Lung (tissue), 12 donors: Measurements from ENCODE around the gene GINS1. TPM values are rescaled to one million over a fixed set of nuclear protein-coding genes. Genes with fewer than 3 reads are reported as not detected.

Experiments
- ATAC-seq: fragments of 200-7000 bp; cut with Tn5 transposase; one replicate; pipeline ENCODE4 v1.9.1; 2020; ENCODE audit warnings: moderate number of reproducible peaks; ENCODE audit not compliant: insufficient read depth, low FRiP score
- DNase-seq, 3 donors: peaks; one replicate each; pipeline ENCODE4 v3.0.0-alpha.2; 2013 to 2017
- H3K27ac ChIP-seq, 2 donors: one replicate each; pipeline ENCODE4 v1.5.1; 2013; ENCODE audit warnings: mild to moderate bottlenecking in 2 of 2, moderate library complexity in 2 of 2, control low read depth in 1 of 2, inconsistent platforms in 1 of 2, low read depth in 1 of 2, low read length in 1 of 2
- H3K27me3 ChIP-seq, 3 donors: one replicate each; pipeline ENCODE4 v1.5.1; 2013; ENCODE audit warnings: low read length in 2 of 3; ENCODE audit not compliant: control insufficient read depth in 3 of 3, insufficient read depth in 3 of 3
- H3K36me3 ChIP-seq, 4 donors: one replicate each; pipeline ENCODE4 v1.5.1; 2013; ENCODE audit warnings: low read length in 4 of 4, mild to moderate bottlenecking in 1 of 4, moderate library complexity in 1 of 4; ENCODE audit not compliant: control insufficient read depth in 4 of 4, insufficient read depth in 4 of 4
- H3K4me1 ChIP-seq, 5 donors: one replicate each; pipeline ENCODE4 v1.5.1; 2013; ENCODE audit warnings: low read length in 5 of 5, mild to moderate bottlenecking in 2 of 5, moderate library complexity in 1 of 5; ENCODE audit not compliant: control insufficient read depth in 5 of 5, insufficient read depth in 5 of 5
- H3K4me3 ChIP-seq: one replicate; pipeline ENCODE4 v1.5.1; 2013; ENCODE audit warnings: mild to moderate bottlenecking, control low read depth, moderate library complexity
- H3K9ac ChIP-seq, 2 donors: one replicate each; pipeline ENCODE4 v1.5.1; 2013; ENCODE audit warnings: low read length in 2 of 2, control low read depth in 1 of 2; ENCODE audit not compliant: insufficient read depth in 1 of 2
- H3K9me3 ChIP-seq, 4 donors: one replicate each; pipeline ENCODE4 v1.5.1; 2013; ENCODE audit warnings: low read length in 3 of 4, mild to moderate bottlenecking in 1 of 4, moderate library complexity in 1 of 4; ENCODE audit not compliant: control insufficient read depth in 4 of 4, insufficient read depth in 3 of 4
- WGBS, 2 donors: extraction: QIAGEN DNeasy Blood & Tissue Kit; methylation state at CpG; one replicate each; pipeline ENCODE4 v1.1.7; 2013; 5-methylcytosine and 5-hydroxymethylcytosine counted together
- polyA plus RNA-seq, 2 donors: library from polyadenylated mRNA; stranded (reverse); fragments of 200-250 nt; gene quantifications; one replicate each; pipeline ENCODE4 v1.2.1, GENCODE V29; 2013
- total RNA-seq, 2 donors: library from RNA; depleted of rRNA in 1 of 2; stranded (reverse); fragments of >200 nt in 1 of 2; gene quantifications; one replicate each; pipeline ENCODE4 v1.2.1, GENCODE V29; 2014 to 2021
- TF ChIP-seq, protein P1 (sequence below): IDR thresholded peaks from 2 replicates; pipeline ENCODE4 v1.5.1; 2012; ENCODE audit warnings: mild to moderate bottlenecking; ENCODE audit errors: control extremely low read depth, extremely low read depth
- donor health status: control.
- donor health status: control.
- donor health status: Bipolar disorder and iron deficiency.
- donor health status: healthy.
- donor health status: DM: yes; HTN: yes; CAD: no.

Gene GINS1
- total and polyA plus RNA-seq, 4 donors: 0.87 to 3.3 (median 2.4) TPM

DNA sequence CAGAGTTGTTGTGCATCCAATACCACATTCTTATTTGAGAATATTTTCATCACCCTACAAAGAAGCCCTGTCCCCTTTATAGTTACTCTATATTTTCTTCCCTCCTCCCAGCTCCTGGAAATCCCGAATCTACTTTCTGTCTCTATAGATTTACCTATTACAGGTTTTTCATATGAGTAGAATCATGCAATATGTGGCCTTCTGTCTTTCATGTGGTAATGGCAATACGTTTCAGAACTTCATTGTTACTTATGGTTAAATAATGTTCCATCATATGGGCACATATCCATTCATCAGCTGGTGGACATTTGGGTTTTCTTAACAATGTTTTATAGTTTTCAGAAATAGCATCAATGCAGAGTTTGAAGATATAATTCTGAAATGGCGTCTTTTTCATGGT lies 17.1 kb downstream of the GINS1 start:
- H3K36me3 ChIP-seq: peaks cover 0 to 7% (median 3%) of the 10 kb centered on the region in 4 donors
- no peaks in the 10 kb centered on the region for H3K9me3 ChIP-seq
- H3K4me3 ChIP-seq: no peak overlapping the region
- 94 to 98% methylated on average over 3 of the region's 3 CpGs for WGBS, 2 donors
- TF ChIP-seq, protein P1, sequence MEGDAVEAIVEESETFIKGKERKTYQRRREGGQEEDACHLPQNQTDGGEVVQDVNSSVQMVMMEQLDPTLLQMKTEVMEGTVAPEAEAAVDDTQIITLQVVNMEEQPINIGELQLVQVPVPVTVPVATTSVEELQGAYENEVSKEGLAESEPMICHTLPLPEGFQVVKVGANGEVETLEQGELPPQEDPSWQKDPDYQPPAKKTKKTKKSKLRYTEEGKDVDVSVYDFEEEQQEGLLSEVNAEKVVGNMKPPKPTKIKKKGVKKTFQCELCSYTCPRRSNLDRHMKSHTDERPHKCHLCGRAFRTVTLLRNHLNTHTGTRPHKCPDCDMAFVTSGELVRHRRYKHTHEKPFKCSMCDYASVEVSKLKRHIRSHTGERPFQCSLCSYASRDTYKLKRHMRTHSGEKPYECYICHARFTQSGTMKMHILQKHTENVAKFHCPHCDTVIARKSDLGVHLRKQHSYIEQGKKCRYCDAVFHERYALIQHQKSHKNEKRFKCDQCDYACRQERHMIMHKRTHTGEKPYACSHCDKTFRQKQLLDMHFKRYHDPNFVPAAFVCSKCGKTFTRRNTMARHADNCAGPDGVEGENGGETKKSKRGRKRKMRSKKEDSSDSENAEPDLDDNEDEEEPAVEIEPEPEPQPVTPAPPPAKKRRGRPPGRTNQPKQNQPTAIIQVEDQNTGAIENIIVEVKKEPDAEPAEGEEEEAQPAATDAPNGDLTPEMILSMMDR: no peak
- DNase-seq (no peak), ATAC-seq (no peak)
- no peaks in the 10 kb centered on the region for H3K27me3 ChIP-seq
- H3K4me1 ChIP-seq: no peaks in the 10 kb centered on the region
- H3K9ac ChIP-seq: no peak overlapping the region
- H3K27ac ChIP-seq: no peak overlapping the region

DNA sequence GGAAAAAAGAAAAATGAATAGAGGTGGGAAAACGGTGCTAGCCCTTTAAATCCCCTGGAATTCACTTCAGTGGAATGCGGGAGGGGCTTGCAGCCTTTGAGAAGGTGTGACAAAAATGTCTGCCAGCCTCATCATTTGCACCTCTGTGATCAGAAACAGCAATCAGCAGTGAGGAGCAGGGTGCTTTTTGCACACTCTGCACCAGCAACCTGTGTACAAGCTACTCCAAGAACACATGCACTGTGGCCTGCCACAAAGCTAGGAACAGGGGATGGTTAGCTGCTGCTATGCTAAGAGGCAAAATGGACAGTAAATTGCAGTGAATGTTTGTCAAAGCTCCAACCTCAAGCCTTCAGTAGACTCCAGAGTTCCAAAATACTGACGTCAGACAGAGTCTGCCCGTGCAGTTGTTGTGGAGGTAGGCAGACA lies 29.7 kb downstream of the GINS1 start:
- WGBS, 2 donors: 54 to 74% methylated on average over 4 of the region's 4 CpGs
- peaks cover 0 to 8% (median 3%) of the 10 kb centered on the region in 4 donors for H3K36me3 ChIP-seq
- H3K27me3 ChIP-seq: no peaks in the 10 kb centered on the region
- peaks cover 0 to 5% (median 0%) of the 10 kb centered on the region in 5 donors for H3K4me1 ChIP-seq
- H3K9ac ChIP-seq: no peak overlapping the region
- ATAC-seq (no peak), DNase-seq (peak in 2 of 3 donors; percentile 8 to 14)
- no peaks in the 10 kb centered on the region for H3K9me3 ChIP-seq
- no peak overlapping the region for H3K4me3 ChIP-seq
- no peak overlapping the region for H3K27ac ChIP-seq
- TF ChIP-seq, protein P1: no peak

DNA sequence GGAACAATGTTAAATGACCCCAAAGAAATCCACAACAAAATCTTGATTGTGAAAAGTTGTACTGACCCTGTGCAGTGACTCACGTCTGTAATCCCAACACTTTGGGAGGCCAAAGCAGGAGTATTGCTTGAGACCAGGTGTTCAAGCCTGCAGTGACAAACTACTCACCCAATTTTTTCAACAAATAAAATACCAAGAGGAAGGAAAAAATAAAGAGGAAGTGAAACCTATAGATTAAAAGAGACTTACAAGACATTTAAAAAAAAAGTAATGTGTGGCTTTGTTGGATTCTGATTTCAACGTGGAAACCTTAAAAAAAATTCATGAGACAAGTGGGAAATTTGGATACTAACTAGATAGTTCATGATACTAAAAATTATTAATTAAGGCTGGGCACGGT lies 31.9 kb downstream of the GINS1 start:
- no peak overlapping the region for H3K27ac ChIP-seq
- H3K9me3 ChIP-seq: no peaks in the 10 kb centered on the region
- no peak for DNase-seq
- no peaks in the 10 kb centered on the region for H3K27me3 ChIP-seq
- peaks cover 0 to 5% (median 0%) of the 10 kb centered on the region in 5 donors for H3K4me1 ChIP-seq
- peaks cover 0 to 7% (median 3%) of the 10 kb centered on the region in 4 donors for H3K36me3 ChIP-seq
- H3K9ac ChIP-seq: no peak overlapping the region
- no peak for ATAC-seq
- WGBS, 2 donors: 67 to 74% methylated on average over 3 of the region's 3 CpGs
- H3K4me3 ChIP-seq: no peak overlapping the region
- TF ChIP-seq, protein P1: no peak

DNA sequence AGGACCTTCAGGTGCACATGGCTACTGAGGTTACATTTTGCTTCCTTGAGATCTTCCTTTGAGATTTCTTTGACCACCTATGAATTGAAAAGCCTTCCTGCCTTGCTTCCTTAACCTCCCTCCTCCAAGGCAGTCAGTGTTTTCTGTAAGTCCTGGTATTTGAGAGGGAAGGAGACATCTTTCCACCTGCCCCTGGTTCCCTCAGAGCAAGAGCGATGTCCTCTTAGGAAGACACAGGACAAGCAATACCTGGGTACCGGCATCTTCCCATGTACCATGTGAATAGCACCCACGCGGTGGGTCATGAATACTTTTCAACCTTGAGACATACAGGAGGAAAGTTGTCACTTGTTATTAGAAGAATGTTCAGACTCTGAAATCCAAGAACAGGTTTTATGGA lies 37.1 kb downstream of the GINS1 start:
- no peak overlapping the region for H3K27ac ChIP-seq
- H3K4me3 ChIP-seq: no peak overlapping the region
- no peak overlapping the region for H3K9ac ChIP-seq
- TF ChIP-seq, protein P1: no peak
- H3K4me1 ChIP-seq: no peaks in the 10 kb centered on the region
- H3K36me3 ChIP-seq: peaks cover 0 to 19% (median 3%) of the 10 kb centered on the region in 4 donors
- 95 to 98% methylated on average over 4 of the region's 4 CpGs for WGBS, 2 donors
- no peak for DNase-seq
- no peaks in the 10 kb centered on the region for H3K27me3 ChIP-seq
- H3K9me3 ChIP-seq: no peaks in the 10 kb centered on the region
- no peak for ATAC-seq
